Endodermal cell (in vitro differentiated cells): ENCODE data around the gene LDLRAD4. TPM values are rescaled to one million over a fixed set of nuclear protein-coding genes. Genes with fewer than 3 reads are reported as not detected.

ENCODE experiments used
- DNase-seq: peaks from one replicate; pipeline ENCODE4 v3.0.0-alpha.2; 2017
- H3K27ac ChIP-seq: 2 replicates; pipeline ENCODE4 v1.5.1; 2013; ENCODE audit warnings: mild to moderate bottlenecking, low read depth, low read length, moderate library complexity
- H3K27me3 ChIP-seq: 2 replicates; pipeline ENCODE4 v1.6.1; 2013; ENCODE audit warnings: mild to moderate bottlenecking, low read length, moderate library complexity; ENCODE audit not compliant: insufficient read depth, control insufficient read depth, poor library complexity, severe bottlenecking
- H3K36me3 ChIP-seq: 2 replicates; pipeline ENCODE4 v1.7.0; 2013; ENCODE audit warnings: mild to moderate bottlenecking, low read length, moderate library complexity; ENCODE audit not compliant: control insufficient read depth, insufficient read depth
- H3K4me1 ChIP-seq: one replicate; pipeline ENCODE4 v1.7.0; 2013; ENCODE audit warnings: low read length; ENCODE audit not compliant: control insufficient read depth, insufficient read depth
- H3K4me3 ChIP-seq: 2 replicates; pipeline ENCODE4 v1.5.1; 2013; ENCODE audit warnings: mild to moderate bottlenecking, low read length, moderate library complexity
- H3K9ac ChIP-seq: 2 replicates; pipeline ENCODE4 v1.6.1; 2013; ENCODE audit warnings: mild to moderate bottlenecking, low read length, moderate library complexity; ENCODE audit not compliant: poor library complexity, severe bottlenecking; ENCODE audit errors: extremely low read depth
- H3K9me3 ChIP-seq: 2 replicates; pipeline ENCODE4 v1.6.1; 2013; ENCODE audit warnings: mild to moderate bottlenecking, low read length, moderate library complexity; ENCODE audit not compliant: control insufficient read depth
- H3K27ac Mint-ChIP-seq: 2 replicates; pipeline ENCODE4 v1.8.0; 2020; ENCODE audit warnings: mixed read lengths
- H3K27me3 Mint-ChIP-seq: 2 replicates; pipeline ENCODE4 v1.8.0; 2021; ENCODE audit warnings: mild to moderate bottlenecking, mixed read lengths; ENCODE audit not compliant: insufficient read depth
- H3K36me3 Mint-ChIP-seq: 2 replicates; pipeline ENCODE4 v1.8.0; 2020; ENCODE audit warnings: low read depth, mixed read lengths
- H3K4me1 Mint-ChIP-seq: 2 replicates; pipeline ENCODE4 v1.8.0; 2020; ENCODE audit warnings: mixed read lengths
- H3K4me3 Mint-ChIP-seq: 2 replicates; pipeline ENCODE4 v1.8.0; 2020; ENCODE audit warnings: mild to moderate bottlenecking, moderate library complexity, mixed read lengths
- H3K9me3 Mint-ChIP-seq: 2 replicates; pipeline ENCODE4 v1.8.0; 2020; ENCODE audit warnings: mild to moderate bottlenecking, mixed read lengths
- CTCF ChIP-seq: fragments of 200-600 bp; sonication (generic); conservative IDR thresholded peaks from 2 replicates; pipeline ENCODE4 v1.5.0; 2021; ENCODE audit warnings: antibody characterized with exemption, mild to moderate bottlenecking
- WGBS, 2 experiments: methylation state at CpG; one replicate each; pipeline versions ENCODE4 v1.1.5 to v1.1.7; 2013; ENCODE audit warnings: missing lambda C conversion rate in 2 of 2, mixed read lengths in 1 of 2; ENCODE audit not compliant: insufficient coverage in 1 of 2, insufficient read length in 1 of 2; 5-methylcytosine and 5-hydroxymethylcytosine counted together
- total RNA-seq, 2 donors: library from RNA; stranded (reverse); fragmentation: NEBNext Ultra II Directional in 1 of 2; extraction: Animal tissue kit (Norgen Biotek cat#: 25700) in 1 of 2; gene quantifications; 2 replicates in 1 of 2; 3 replicates in 1 of 2; pipeline ENCODE4 v1.2.1, GENCODE V29; 2021

Gene LDLRAD4
- total RNA-seq, 2 donors from 2014 or later = 14.9 to 15.1 TPM

GRCh38 chr18:13611601-13612195, 393.1 kb downstream of the LDLRAD4 start:
- Histone ChIP-seq H3K36me3 (no peaks in the 10 kb centered on the region), H3K4me1 (peaks cover 17% of the 10 kb centered on the region), H3K27me3 (peaks cover 6% of the 10 kb centered on the region), H3K4me3 (peak overlapping the region; percentile 37), H3K9ac (peak overlapping the region; percentile 2), H3K27ac (peak overlapping the region; percentile 74), H3K9me3 (no peaks in the 10 kb centered on the region)
- peak overlapping the region; percentile 4 for H3K27ac Mint-ChIP-seq
- H3K4me1 Mint-ChIP-seq = peaks cover 28% of the 10 kb centered on the region
- no peaks in the 10 kb centered on the region for H3K36me3 Mint-ChIP-seq
- DNase-seq = peak; percentile 55
- TF ChIP-seq CTCF = no peak
- H3K9me3 Mint-ChIP-seq = no peaks in the 10 kb centered on the region
- 34 to 38% methylated on average over 12 to 24 of the region's 24 CpGs for WGBS, 2 experiments
- H3K27me3 Mint-ChIP-seq = no peaks in the 10 kb centered on the region
- H3K4me3 Mint-ChIP-seq = no peak overlapping the region

- no peak overlapping the region for H3K9ac ChIP-seq
These were observed 393.8 kb downstream of the LDLRAD4 start for GRCh38 chr18:13612196-13612997.

GRCh38 chr18:13613099-13613498, 394.5 kb downstream of the LDLRAD4 start:
- Mint-ChIP-seq H3K4me1 (peaks cover 28% of the 10 kb centered on the region), H3K27ac (no peak overlapping the region), H3K4me3 (no peak overlapping the region), H3K36me3 (no peaks in the 10 kb centered on the region), H3K27me3 (no peaks in the 10 kb centered on the region), H3K9me3 (no peaks in the 10 kb centered on the region)
- no peak overlapping the region for H3K9ac ChIP-seq
- H3K36me3 ChIP-seq = no peaks in the 10 kb centered on the region
- peaks cover 17% of the 10 kb centered on the region for H3K4me1 ChIP-seq
- no peak overlapping the region for H3K4me3 ChIP-seq
- H3K27ac ChIP-seq = no peak overlapping the region
- TF ChIP-seq CTCF = no peak
- DNase-seq = no peak
- no peaks in the 10 kb centered on the region for H3K9me3 ChIP-seq
- peaks cover 6% of the 10 kb centered on the region for H3K27me3 ChIP-seq

More at GRCh38 chr18:13612196-13612997, 393.8 kb downstream of the LDLRAD4 start:
- H3K4me3 ChIP-seq = no peak overlapping the region
- H3K9me3 ChIP-seq = no peaks in the 10 kb centered on the region
- peaks cover 17% of the 10 kb centered on the region for H3K4me1 ChIP-seq
- H3K4me1 Mint-ChIP-seq = peaks cover 28% of the 10 kb centered on the region
- H3K27me3 Mint-ChIP-seq = no peaks in the 10 kb centered on the region
- H3K27me3 ChIP-seq = peaks cover 6% of the 10 kb centered on the region
- no peak for TF ChIP-seq CTCF
- H3K36me3 Mint-ChIP-seq = no peaks in the 10 kb centered on the region
- no peaks in the 10 kb centered on the region for H3K36me3 ChIP-seq
- H3K9me3 Mint-ChIP-seq = no peaks in the 10 kb centered on the region
- 72 to 82% methylated on average over 14 to 18 of the region's 20 CpGs for WGBS, 2 experiments
- H3K27ac Mint-ChIP-seq = peak overlapping the region; percentile 4
- H3K4me3 Mint-ChIP-seq = no peak overlapping the region
- peak; percentile 47 for DNase-seq
- peak overlapping the region; percentile 74 for H3K27ac ChIP-seq
